Gastrocnemius medialis (tissue), 4 donors: ENCODE results near the gene PHF2. TPM values are rescaled to one million over a fixed set of nuclear protein-coding genes. Genes with fewer than 3 reads are reported as not detected.

Experiments used
- ATAC-seq, 2 donors: fragments of 150-250 bp; one replicate each; pipeline ENCODE4 v1.9.1; 2016
- DNase-seq, 2 donors: peaks; one replicate each; pipeline ENCODE4 v3.0.0-alpha.2; 2019
- H3K27ac ChIP-seq, 4 donors: fragments of 200-600 bp; sonication (generic); 1 replicate in 1 of 4; 2 replicates in 3 of 4; pipeline ENCODE4 v1.5.1; 2016 to 2018; ENCODE audit warnings: mild to moderate bottlenecking in 2 of 4, moderate library complexity in 1 of 4
- H3K27me3 ChIP-seq, 3 donors: fragments of 200-600 bp; sonication (generic) in 2 of 3; 1 replicate in 1 of 3; 2 replicates in 2 of 3; pipeline versions ENCODE4 v1.5.1 to v1.6.0; 2016 to 2019; ENCODE audit warnings: mild to moderate bottlenecking in 1 of 3, moderate library complexity in 1 of 3
- H3K36me3 ChIP-seq, 2 donors: fragments of 200-600 bp; sonication (generic) in 1 of 2; one replicate each; pipeline ENCODE4 v1.5.1; 2017 to 2018
- H3K4me1 ChIP-seq, 2 donors: fragments of 200-600 bp; sonication (generic) in 1 of 2; one replicate each; pipeline ENCODE4 v1.5.1; 2016 to 2017; ENCODE audit warnings: mild to moderate bottlenecking in 2 of 2
- H3K4me3 ChIP-seq, 4 donors: fragments of 200-600 bp; sonication (generic) in 3 of 4; 1 replicate in 1 of 4; 2 replicates in 3 of 4; pipeline ENCODE4 v1.5.1; 2016 to 2019; ENCODE audit warnings: mild to moderate bottlenecking in 2 of 4
- H3K9me3 ChIP-seq, 3 donors: fragments of 200-600 bp; sonication (generic) in 2 of 3; 1 replicate in 1 of 3; 2 replicates in 2 of 3; pipeline ENCODE4 v1.5.1; 2016 to 2019
- POLR2A ChIP-seq, 2 donors: fragments of 450-650 bp; IDR thresholded peaks; one replicate each; pipeline ENCODE4 v1.6.1; 2017; ENCODE audit warnings: antibody characterized with exemption in 2 of 2, mild to moderate bottlenecking in 2 of 2, moderate library complexity in 2 of 2
- in situ Hi-C, 4 donors: fragments of 200-750 bp; cut with MboI; loops; one replicate each; pipeline versions ENCODE4 v1.15.0 to v1.8.0; 2017; ENCODE audit warnings: low sequenced_read_pairs in 4 of 4
- intact Hi-C: fragments of 100-400 bp; cut with DNase I; formaldehyde crosslinking; loops from one replicate; pipeline ENCODE4 v1.15.1; 2023; ENCODE audit warnings: low total_unique reads
- total RNA-seq, 4 donors: library from RNA; depleted of rRNA; stranded (reverse); fragments of >200 nt; gene quantifications; one replicate each; pipeline versions ENCODE4 v1.1.0 to v1.2.3, GENCODE V29; 2016
- TF ChIP-seq, protein P1 (sequence below), 5 experiments: fragments of 450-650 bp in 3 of 5; fragments of 200-600 bp in 2 of 5; sonication (generic) in 2 of 5; IDR thresholded peaks in 4 of 5; conservative IDR thresholded peaks in 1 of 5; 1 replicate in 4 of 5; 2 replicates in 1 of 5; pipeline ENCODE4 v1.5.1; 2016 to 2019; ENCODE audit warnings: antibody characterized with exemption in 5 of 5, mild to moderate bottlenecking in 3 of 5, moderate library complexity in 3 of 5

The PHF2 gene
- 10 to 100 TPM; 18.8 to 24.3 (median 21.9) TPM for total RNA-seq

- in situ Hi-C loops = no loop called here
- peak within 1 kb of the TSS; percentile 74 to 80 (median 77) for H3K4me3 ChIP-seq
- ATAC-seq (peak; percentile 40 to 50), DNase-seq (no peak)
- intact Hi-C loops = no loop called here
- TF ChIP-seq POLR2A (IDR thresholded peaks at IDR 0.05) = peak in 1 of 2 donors; percentile 47
- TF ChIP-seq, protein P1, sequence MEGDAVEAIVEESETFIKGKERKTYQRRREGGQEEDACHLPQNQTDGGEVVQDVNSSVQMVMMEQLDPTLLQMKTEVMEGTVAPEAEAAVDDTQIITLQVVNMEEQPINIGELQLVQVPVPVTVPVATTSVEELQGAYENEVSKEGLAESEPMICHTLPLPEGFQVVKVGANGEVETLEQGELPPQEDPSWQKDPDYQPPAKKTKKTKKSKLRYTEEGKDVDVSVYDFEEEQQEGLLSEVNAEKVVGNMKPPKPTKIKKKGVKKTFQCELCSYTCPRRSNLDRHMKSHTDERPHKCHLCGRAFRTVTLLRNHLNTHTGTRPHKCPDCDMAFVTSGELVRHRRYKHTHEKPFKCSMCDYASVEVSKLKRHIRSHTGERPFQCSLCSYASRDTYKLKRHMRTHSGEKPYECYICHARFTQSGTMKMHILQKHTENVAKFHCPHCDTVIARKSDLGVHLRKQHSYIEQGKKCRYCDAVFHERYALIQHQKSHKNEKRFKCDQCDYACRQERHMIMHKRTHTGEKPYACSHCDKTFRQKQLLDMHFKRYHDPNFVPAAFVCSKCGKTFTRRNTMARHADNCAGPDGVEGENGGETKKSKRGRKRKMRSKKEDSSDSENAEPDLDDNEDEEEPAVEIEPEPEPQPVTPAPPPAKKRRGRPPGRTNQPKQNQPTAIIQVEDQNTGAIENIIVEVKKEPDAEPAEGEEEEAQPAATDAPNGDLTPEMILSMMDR (IDR thresholded peaks at IDR 0.05 in 4 of 5, conservative IDR thresholded peaks at IDR 0.05 in 1 of 5) = no peak
- H3K36me3 ChIP-seq = no peaks in the 10 kb centered on the region
- H3K27me3 ChIP-seq = no peaks in the 10 kb centered on the region
- peak within 1 kb of the TSS; percentile 84 to 89 (median 86) for H3K27ac ChIP-seq
- peaks cover 44 to 47% of the 10 kb centered on the region in 2 donors for H3K4me1 ChIP-seq
- H3K9me3 ChIP-seq = no peaks in the 10 kb centered on the region
Observed at GRCh38 chr9:93576258-93577077, at the start of gene PHF2. TSS of gene PHF2 (plus strand) at chr9:93576584. CDS start at chr9:93576774, 190 bp downstream.

DNA sequence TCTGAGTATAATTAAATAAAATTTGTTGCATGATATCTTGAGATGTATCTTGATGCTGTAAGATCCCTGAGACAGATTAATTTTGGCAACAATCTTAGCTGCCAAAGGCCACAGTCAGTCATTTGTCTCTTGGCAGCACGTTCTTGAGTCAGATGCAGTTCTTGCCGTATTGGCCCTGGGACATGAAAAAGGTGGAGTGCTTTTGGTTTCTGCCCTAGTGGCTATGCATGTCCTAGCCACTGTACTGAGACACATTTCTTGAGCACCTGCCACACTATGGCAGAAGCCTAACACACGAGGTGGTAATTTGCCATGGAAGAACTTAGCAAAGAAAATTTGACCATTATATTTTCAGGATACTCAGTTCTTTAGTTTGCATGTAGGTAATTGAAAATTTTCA, 45.0 kb upstream of the PHF2 start:
- peak; percentile 99 to 100 for ATAC-seq
- peaks cover 0 to 47% of the 10 kb centered on the region in 2 donors for H3K36me3 ChIP-seq

GRCh38 chr9:93532141-93532540, 44.2 kb upstream of the PHF2 start:
- Histone ChIP-seq H3K36me3 (peaks cover 0 to 44% of the 10 kb centered on the region in 2 donors), H3K9me3 (no peaks in the 10 kb centered on the region), H3K27ac (peak overlapping the region; percentile 52 to 73 (median 64)), H3K4me3 (no peak overlapping the region), H3K4me1 (peaks cover 25 to 27% of the 10 kb centered on the region in 2 donors), H3K27me3 (no peaks in the 10 kb centered on the region)
- ATAC-seq (no peak), DNase-seq (no peak)
- intact Hi-C loops (no loop called here), in situ Hi-C loops (no loop called here)
- TF ChIP-seq POLR2A (IDR thresholded peaks at IDR 0.05) = no peak
- TF ChIP-seq, protein P1 (IDR thresholded peaks at IDR 0.05 in 4 of 5, conservative IDR thresholded peaks at IDR 0.05 in 1 of 5) = no peak

More for the DNA sequence above, 45.0 kb upstream of the PHF2 start:
- H3K4me1 ChIP-seq = peaks cover 18 to 23% of the 10 kb centered on the region in 2 donors
- peak; percentile 69 to 83 for DNase-seq
- no peak for TF ChIP-seq POLR2A (IDR thresholded peaks at IDR 0.05)
- TF ChIP-seq, protein P1 (IDR thresholded peaks at IDR 0.05 in 4 of 5, conservative IDR thresholded peaks at IDR 0.05 in 1 of 5) = peak; percentile 31 to 55 (median 50)
- in situ Hi-C loops = no loop called here
- intact Hi-C loops = no loop called here
- no peaks in the 10 kb centered on the region for H3K27me3 ChIP-seq
- peak overlapping the region; percentile 52 to 73 (median 64) for H3K27ac ChIP-seq
- no peaks in the 10 kb centered on the region for H3K9me3 ChIP-seq
- no peak overlapping the region for H3K4me3 ChIP-seq

- Histone ChIP-seq H3K4me1 (peaks cover 25 to 27% of the 10 kb centered on the region in 2 donors), H3K27me3 (no peaks in the 10 kb centered on the region), H3K27ac (no peak overlapping the region), H3K36me3 (peaks cover 0 to 35% of the 10 kb centered on the region in 2 donors), H3K9me3 (no peaks in the 10 kb centered on the region), H3K4me3 (no peak overlapping the region)
- TF ChIP-seq, protein P1 (IDR thresholded peaks at IDR 0.05 in 4 of 5, conservative IDR thresholded peaks at IDR 0.05 in 1 of 5) = no peak
- TF ChIP-seq POLR2A (IDR thresholded peaks at IDR 0.05) = no peak
- in situ Hi-C loops = no loop called here
- intact Hi-C loops = no loop called here
- ATAC-seq = no peak
- no peak for DNase-seq
Observed at GRCh38 chr9:93533863-93534262, 42.5 kb upstream of the PHF2 start.
